Measurements from ENCODE around the gene GFI1.

Gene GFI1

GRCh38 chr1:92503926-92504285 lies 17.2 kb upstream of the GFI1 start:
- DNase-seq, result no peak
- no peaks in the 10 kb centered on the region for H3K36me3 ChIP-seq
- no peak overlapping the region for H3K27ac ChIP-seq
- no peak for TF ChIP-seq CTCF (IDR thresholded peaks at IDR 0.05; ENCODE audit: low read depth, low read length)
- no peaks in the 10 kb centered on the region for H3K27me3 ChIP-seq (ENCODE audit: insufficient read depth, low read depth, severe bottlenecking)
- H3K9me3 ChIP-seq (ENCODE audit: severe bottlenecking), result no peaks in the 10 kb centered on the region
- H3K4me3 ChIP-seq (ENCODE audit: low read depth, low read length), result no peak overlapping the region

GRCh38 chr1:92503043-92503925 lies 16.6 kb upstream of the GFI1 start:
- TF ChIP-seq CTCF (IDR thresholded peaks at IDR 0.05; ENCODE audit: low read depth, low read length), result no peak
- no peaks in the 10 kb centered on the region for H3K27me3 ChIP-seq (ENCODE audit: insufficient read depth, low read depth, severe bottlenecking)
- no peak overlapping the region for H3K27ac ChIP-seq
- no peaks in the 10 kb centered on the region for H3K9me3 ChIP-seq (ENCODE audit: severe bottlenecking)
- no peak overlapping the region for H3K4me3 ChIP-seq (ENCODE audit: low read depth, low read length)
- no peaks in the 10 kb centered on the region for H3K36me3 ChIP-seq
- no peak for DNase-seq

- no peak for TF ChIP-seq CTCF (IDR thresholded peaks at IDR 0.05; ENCODE audit: low read depth, low read length)
- H3K27ac ChIP-seq, result no peak overlapping the region
- H3K4me3 ChIP-seq (ENCODE audit: low read depth, low read length), result no peak overlapping the region
- H3K9me3 ChIP-seq (ENCODE audit: severe bottlenecking), result no peaks in the 10 kb centered on the region
- no peak for DNase-seq
- H3K27me3 ChIP-seq (ENCODE audit: insufficient read depth, low read depth, severe bottlenecking), result no peaks in the 10 kb centered on the region
- no peaks in the 10 kb centered on the region for H3K36me3 ChIP-seq
Measured at GRCh38 chr1:92502247-92502646, 15.5 kb upstream of the GFI1 start.

GRCh38 chr1:92500552-92500951 lies 13.8 kb upstream of the GFI1 start:
- Histone ChIP-seq H3K27ac (no peak overlapping the region), H3K9me3 (ENCODE audit: severe bottlenecking) (no peaks in the 10 kb centered on the region)
- no peak for TF ChIP-seq CTCF (IDR thresholded peaks at IDR 0.05; ENCODE audit: low read depth, low read length)

GRCh38 chr1:92495392-92496063 lies 8.8 kb upstream of the GFI1 start:
- no peak for DNase-seq
- no peak for TF ChIP-seq CTCF (IDR thresholded peaks at IDR 0.05; ENCODE audit: low read depth, low read length)
- no peaks in the 10 kb centered on the region for H3K36me3 ChIP-seq

More at GRCh38 chr1:92500552-92500951, 13.8 kb upstream of the GFI1 start:
- H3K27me3 ChIP-seq (ENCODE audit: insufficient read depth, low read depth, severe bottlenecking), result no peaks in the 10 kb centered on the region
- DNase-seq, result no peak
- no peaks in the 10 kb centered on the region for H3K36me3 ChIP-seq
- H3K4me3 ChIP-seq (ENCODE audit: low read depth, low read length), result no peak overlapping the region

More at GRCh38 chr1:92495392-92496063, 8.8 kb upstream of the GFI1 start:
- H3K27ac ChIP-seq, result no peak overlapping the region
- no peaks in the 10 kb centered on the region for H3K27me3 ChIP-seq (ENCODE audit: insufficient read depth, low read depth, severe bottlenecking)
- H3K9me3 ChIP-seq (ENCODE audit: severe bottlenecking), result no peaks in the 10 kb centered on the region
- no peak overlapping the region for H3K4me3 ChIP-seq (ENCODE audit: low read depth, low read length)

Data from WERI-Rb-1 (cell line).